WTC11 (cell line): ENCODE results near the gene GFOD1. TPM values are rescaled to one million over a fixed set of nuclear protein-coding genes. Genes with fewer than 3 reads are reported as not detected.

Experiments
- AFF4 ChIP-seq: sonication (generic); formaldehyde crosslinking; IDR thresholded peaks from 2 replicates; pipeline ENCODE4 v1.8.1; 2023; ENCODE audit warnings: mild to moderate bottlenecking, missing genetic modification reagents, borderline replicate concordance
- AR ChIP-seq: fragments of 250-450 bp; sonication (Bioruptor Pico); IDR thresholded peaks from 2 replicates; pipeline ENCODE4 v1.9.0; 2021; ENCODE audit warnings: mild to moderate bottlenecking
- ATF6 ChIP-seq: sonication (generic); formaldehyde crosslinking; IDR thresholded peaks from 2 replicates; pipeline ENCODE4 v1.8.1; 2023; ENCODE audit warnings: mild to moderate bottlenecking, missing genetic modification reagents
- ERG ChIP-seq: fragments of 250-450 bp; sonication (Bioruptor Pico); IDR thresholded peaks from 2 replicates; pipeline ENCODE4 v1.8.0; 2021; ENCODE audit warnings: mild to moderate bottlenecking
- ESRRA ChIP-seq: sonication (generic); formaldehyde crosslinking; IDR thresholded peaks from 2 replicates; pipeline ENCODE4 v1.8.1; 2022; ENCODE audit warnings: mild to moderate bottlenecking, missing genetic modification reagents, borderline replicate concordance
- FOXJ3 ChIP-seq: sonication (generic); formaldehyde crosslinking; IDR thresholded peaks from 2 replicates; pipeline ENCODE4 v1.9.0; 2021; ENCODE audit warnings: missing genetic modification reagents, mild to moderate bottlenecking, borderline replicate concordance
- HMGA2 ChIP-seq: fragments of 250-450 bp; sonication (Bioruptor Pico); IDR thresholded peaks from 2 replicates; pipeline ENCODE4 v1.4.0; 2021; ENCODE audit warnings: mild to moderate bottlenecking, moderate library complexity
- IRF1 ChIP-seq: sonication (generic); formaldehyde crosslinking; IDR thresholded peaks from 2 replicates; pipeline ENCODE4 v1.8.0; 2023; ENCODE audit warnings: missing genetic modification reagents
- MXD4 ChIP-seq: fragments of 250-450 bp; sonication (Bioruptor Pico); IDR thresholded peaks from 2 replicates; pipeline ENCODE4 v1.8.0; 2021; ENCODE audit warnings: mild to moderate bottlenecking, moderate library complexity, borderline replicate concordance
- SMAD4 ChIP-seq: sonication (generic); formaldehyde crosslinking; IDR thresholded peaks from 2 replicates; pipeline ENCODE4 v1.8.0; 2022; ENCODE audit warnings: mild to moderate bottlenecking, missing genetic modification reagents
- SOX15 ChIP-seq: fragments of 250-450 bp; sonication (Bioruptor Pico); IDR thresholded peaks from 2 replicates; pipeline ENCODE4 v1.9.0; 2021; ENCODE audit warnings: mild to moderate bottlenecking
- SP1 ChIP-seq: sonication (generic); formaldehyde crosslinking; conservative IDR thresholded peaks from 2 replicates; pipeline ENCODE4 v1.8.1; 2022; ENCODE audit warnings: missing genetic modification reagents
- USF1 ChIP-seq: sonication (generic); formaldehyde crosslinking; IDR thresholded peaks from 2 replicates; pipeline ENCODE4 v1.8.0; 2022; ENCODE audit warnings: mild to moderate bottlenecking, missing genetic modification reagents
- ZMAT4 ChIP-seq: fragments of 250-450 bp; sonication (Bioruptor Pico); IDR thresholded peaks from 2 replicates; pipeline ENCODE4 v1.9.0; 2021; ENCODE audit warnings: mild to moderate bottlenecking
- ZNF138 ChIP-seq: sonication (generic); formaldehyde crosslinking; conservative IDR thresholded peaks from 2 replicates; pipeline ENCODE4 v1.8.1; 2022; ENCODE audit warnings: mild to moderate bottlenecking, moderate library complexity, missing genetic modification reagents
- ZNF232 ChIP-seq: sonication (generic); formaldehyde crosslinking; IDR thresholded peaks from 2 replicates; pipeline ENCODE4 v1.8.0; 2022; ENCODE audit warnings: mild to moderate bottlenecking, missing genetic modification reagents
- ZNF281 ChIP-seq: sonication (generic); formaldehyde crosslinking; IDR thresholded peaks from 2 replicates; pipeline ENCODE4 v1.8.0; 2023; ENCODE audit warnings: mild to moderate bottlenecking, missing genetic modification reagents
- ZNF396 ChIP-seq: fragments of 250-450 bp; sonication (Bioruptor Pico); IDR thresholded peaks from 2 replicates; pipeline ENCODE4 v1.8.0; 2021; ENCODE audit warnings: mild to moderate bottlenecking, moderate library complexity, borderline replicate concordance
- ZNF416 ChIP-seq: fragments of 250-450 bp; sonication (Bioruptor Pico); IDR thresholded peaks from 2 replicates; pipeline ENCODE4 v1.9.0; 2021; ENCODE audit warnings: mild to moderate bottlenecking, inconsistent platforms
- ZSCAN18 ChIP-seq: fragments of 250-450 bp; sonication (Bioruptor Pico); IDR thresholded peaks from 2 replicates; pipeline ENCODE4 v2.1.2; 2022; ENCODE audit warnings: mild to moderate bottlenecking, moderate library complexity
- total RNA-seq: library from RNA; stranded (reverse); gene quantifications from 3 replicates; pipeline ENCODE4 v1.2.3, GENCODE V29; 2021

The GFOD1 gene
- total RNA-seq, 1 experiment from 2014 or later = 8.5 TPM

- no peak for TF ChIP-seq AFF4 (CRISPR knock-in tag)
- no peak for TF ChIP-seq ZSCAN18 (CRISPR knock-in tag)
- no peak for TF ChIP-seq ZNF138 (CRISPR knock-in tag)
- 0 out of 2 replicates have a peak, but pooled peaks have one; percentile 31 for TF ChIP-seq ZNF281
- TF ChIP-seq IRF1 = no peak; the same call in 1 of the 2 replicates
- TF ChIP-seq SOX15 (CRISPR knock-in tag) = no peak
- TF ChIP-seq ZNF416 (CRISPR knock-in tag) = no peak
- TF ChIP-seq ZNF396 (CRISPR knock-in tag) = no peak
- peak; percentile 53 for TF ChIP-seq USF1
- no peak; the same call in 1 of the 2 replicates for TF ChIP-seq ZNF232 (CRISPR knock-in tag)
- TF ChIP-seq ERG (CRISPR knock-in tag) = no peak
- no peak for TF ChIP-seq ZMAT4 (CRISPR knock-in tag)
- no peak for TF ChIP-seq FOXJ3 (CRISPR knock-in tag)
- no peak for TF ChIP-seq AR (CRISPR knock-in tag)
- TF ChIP-seq ATF6 = no peak
- TF ChIP-seq ESRRA (CRISPR knock-in tag) = no peak
- no peak for TF ChIP-seq SMAD4
- TF ChIP-seq HMGA2 (CRISPR knock-in tag) = no peak
- TF ChIP-seq SP1 (CRISPR knock-in tag) = no peak
- no peak for TF ChIP-seq MXD4
Measured at GRCh38 chr6:13488015-13488895, 855 bp upstream of the GFOD1 start (continued).
